Lower leg skin (tissue), 3 donors: ENCODE data around the gene HAGH.

Experiments
- POLR2A ChIP-seq, 2 donors: fragments of 450-650 bp; IDR thresholded peaks; one replicate each; pipeline ENCODE4 v1.6.1; 2016 to 2017; ENCODE audit warnings: antibody characterized with exemption in 2 of 2, mild to moderate bottlenecking in 1 of 2, moderate library complexity in 1 of 2
- TF ChIP-seq, protein P1 (sequence below), 3 donors: fragments of 450-650 bp; IDR thresholded peaks; one replicate each; pipeline ENCODE4 v1.5.1; 2016; ENCODE audit warnings: antibody characterized with exemption in 3 of 3, mild to moderate bottlenecking in 3 of 3, moderate library complexity in 2 of 3

DNA sequence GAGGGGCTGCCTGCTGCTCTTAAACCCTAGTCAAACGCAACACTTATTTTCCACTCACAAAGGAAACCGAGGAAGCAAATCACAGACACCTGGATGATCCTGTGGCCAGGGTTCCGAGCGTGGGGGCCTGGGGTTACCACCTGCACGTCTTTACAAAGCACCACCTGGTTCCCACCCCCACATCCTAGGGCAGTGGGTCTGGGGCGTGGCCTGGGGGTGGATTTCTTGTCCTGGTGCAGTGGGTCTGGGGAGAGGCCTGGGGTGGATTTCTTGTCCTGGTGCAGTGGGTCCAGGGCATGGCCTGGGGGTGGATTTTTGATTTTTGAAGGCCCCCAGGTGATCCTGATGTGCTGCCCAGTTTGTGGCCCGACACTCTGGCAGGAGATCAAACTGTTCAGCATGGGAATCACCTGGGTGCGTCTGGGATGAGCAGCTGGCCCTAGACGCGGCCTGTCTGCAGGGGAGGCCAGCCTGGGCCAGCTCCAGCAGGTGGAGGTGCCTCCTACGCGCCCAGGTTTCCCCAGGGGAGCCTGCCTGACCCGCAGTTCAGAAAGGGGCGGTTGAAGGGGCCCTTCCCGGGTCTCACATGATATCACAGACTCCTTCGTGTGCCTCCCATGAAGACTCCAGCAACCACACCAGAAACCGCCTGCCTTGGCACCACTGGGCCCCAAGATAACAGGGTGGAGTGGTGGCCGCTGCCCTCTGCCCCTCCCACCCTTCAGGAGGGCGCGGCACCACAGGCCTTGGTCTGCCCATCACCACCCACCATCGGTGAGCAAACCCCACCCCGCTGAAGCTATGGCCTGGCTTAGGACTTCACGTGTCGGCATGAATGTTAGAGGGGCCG, 6.3 kb downstream of the HAGH start:
- TF ChIP-seq, protein P1, sequence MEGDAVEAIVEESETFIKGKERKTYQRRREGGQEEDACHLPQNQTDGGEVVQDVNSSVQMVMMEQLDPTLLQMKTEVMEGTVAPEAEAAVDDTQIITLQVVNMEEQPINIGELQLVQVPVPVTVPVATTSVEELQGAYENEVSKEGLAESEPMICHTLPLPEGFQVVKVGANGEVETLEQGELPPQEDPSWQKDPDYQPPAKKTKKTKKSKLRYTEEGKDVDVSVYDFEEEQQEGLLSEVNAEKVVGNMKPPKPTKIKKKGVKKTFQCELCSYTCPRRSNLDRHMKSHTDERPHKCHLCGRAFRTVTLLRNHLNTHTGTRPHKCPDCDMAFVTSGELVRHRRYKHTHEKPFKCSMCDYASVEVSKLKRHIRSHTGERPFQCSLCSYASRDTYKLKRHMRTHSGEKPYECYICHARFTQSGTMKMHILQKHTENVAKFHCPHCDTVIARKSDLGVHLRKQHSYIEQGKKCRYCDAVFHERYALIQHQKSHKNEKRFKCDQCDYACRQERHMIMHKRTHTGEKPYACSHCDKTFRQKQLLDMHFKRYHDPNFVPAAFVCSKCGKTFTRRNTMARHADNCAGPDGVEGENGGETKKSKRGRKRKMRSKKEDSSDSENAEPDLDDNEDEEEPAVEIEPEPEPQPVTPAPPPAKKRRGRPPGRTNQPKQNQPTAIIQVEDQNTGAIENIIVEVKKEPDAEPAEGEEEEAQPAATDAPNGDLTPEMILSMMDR (IDR thresholded peaks at IDR 0.05): no peak
- no peak for TF ChIP-seq POLR2A (IDR thresholded peaks at IDR 0.05)
